Ecto neural progenitor cell (in vitro differentiated cells): ENCODE measurements around the gene DRAP1.

Experiments used
- DNase-seq: peaks from one replicate; pipeline ENCODE4 v3.0.0-alpha.2; 2018; ENCODE audit warnings: low spot score

Gene DRAP1

GRCh38 chr11:65961267-65962140 is 42.3 kb downstream of the DRAP1 start, which contains the start of gene SART1:
SART1 (plus strand) TSS chr11:65961734; CDS start chr11:65961781, 47 bp downstream.
- DNase-seq: peak; percentile 99

DNA sequence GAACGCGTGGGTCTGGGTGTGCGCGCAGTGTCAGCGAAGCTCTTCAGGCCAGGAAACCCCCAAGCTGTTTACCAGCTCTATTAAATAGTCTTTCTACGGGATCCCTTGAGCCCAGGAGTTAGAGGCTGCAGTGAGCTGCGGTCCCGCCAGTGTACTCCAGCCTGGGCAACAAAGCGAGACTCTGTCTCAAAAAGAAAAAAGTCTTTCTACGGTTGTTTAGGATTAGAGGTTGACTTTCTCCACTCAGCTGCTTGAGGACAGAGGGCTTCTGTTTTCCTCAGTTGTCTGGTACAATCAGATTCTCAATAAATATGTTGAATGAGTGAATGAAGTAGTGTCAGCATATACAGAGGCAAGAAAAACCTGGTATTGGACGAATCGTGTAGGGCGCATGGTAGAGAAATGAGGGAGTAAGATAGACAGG is 42.9 kb downstream of the DRAP1 start:
- no peak for DNase-seq

DNA sequence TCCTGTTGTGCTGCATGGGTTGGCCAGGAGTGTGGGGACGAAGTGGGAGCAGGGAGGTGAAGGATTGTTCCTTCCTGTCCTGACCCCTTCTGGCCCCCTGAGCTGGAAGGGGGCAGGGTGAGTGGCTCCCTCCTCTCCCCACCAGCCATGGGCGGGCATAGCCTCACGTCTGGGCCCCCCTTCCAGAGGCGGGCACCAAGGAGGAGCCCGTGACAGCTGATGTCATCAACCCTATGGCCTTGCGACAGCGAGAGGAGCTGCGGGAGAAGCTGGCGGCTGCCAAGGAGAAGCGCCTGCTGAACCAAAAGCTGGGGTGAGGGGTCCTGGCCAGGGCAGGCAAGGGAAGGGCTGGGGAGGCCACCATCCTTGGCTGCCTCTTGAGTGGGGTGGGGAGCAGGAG is 45.7 kb downstream of the DRAP1 start:
- DNase-seq: no peak

DNA sequence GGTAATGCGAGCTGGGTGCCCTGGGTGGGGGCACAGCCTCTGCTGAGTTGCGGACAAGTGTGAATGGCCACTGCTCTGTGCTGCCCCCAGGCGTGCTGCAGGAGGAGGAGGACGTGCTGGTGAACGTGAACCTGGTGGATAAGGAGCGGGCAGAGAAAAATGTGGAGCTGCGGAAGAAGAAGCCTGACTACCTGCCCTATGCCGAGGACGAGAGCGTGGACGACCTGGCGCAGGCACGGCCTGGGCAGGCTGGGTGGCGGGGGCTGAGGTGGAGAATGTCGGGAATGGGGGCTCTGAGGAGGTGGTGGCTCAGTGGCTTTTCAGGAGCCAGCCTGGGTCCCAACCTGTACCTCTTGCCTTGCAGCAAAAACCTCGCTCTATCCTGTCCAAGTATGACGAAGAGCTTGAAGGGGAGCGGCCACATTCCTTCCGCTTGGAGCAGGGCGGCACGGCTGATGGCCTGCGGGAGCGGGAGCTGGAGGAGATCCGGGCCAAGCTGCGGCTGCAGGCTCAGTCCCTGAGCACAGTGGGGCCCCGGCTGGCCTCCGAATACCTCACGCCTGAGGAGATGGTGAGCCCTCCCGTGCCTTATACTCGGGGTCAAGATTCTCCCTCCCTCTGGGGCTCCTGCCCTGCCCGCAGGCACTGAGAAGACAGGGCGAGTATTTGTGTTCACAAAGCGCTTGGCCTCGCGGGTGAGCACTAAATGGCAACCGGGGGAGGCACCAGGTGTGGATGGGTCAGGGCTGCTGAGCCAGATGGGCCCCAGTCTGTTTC is 46.9 kb downstream of the DRAP1 start:
- DNase-seq: no peak

DNA sequence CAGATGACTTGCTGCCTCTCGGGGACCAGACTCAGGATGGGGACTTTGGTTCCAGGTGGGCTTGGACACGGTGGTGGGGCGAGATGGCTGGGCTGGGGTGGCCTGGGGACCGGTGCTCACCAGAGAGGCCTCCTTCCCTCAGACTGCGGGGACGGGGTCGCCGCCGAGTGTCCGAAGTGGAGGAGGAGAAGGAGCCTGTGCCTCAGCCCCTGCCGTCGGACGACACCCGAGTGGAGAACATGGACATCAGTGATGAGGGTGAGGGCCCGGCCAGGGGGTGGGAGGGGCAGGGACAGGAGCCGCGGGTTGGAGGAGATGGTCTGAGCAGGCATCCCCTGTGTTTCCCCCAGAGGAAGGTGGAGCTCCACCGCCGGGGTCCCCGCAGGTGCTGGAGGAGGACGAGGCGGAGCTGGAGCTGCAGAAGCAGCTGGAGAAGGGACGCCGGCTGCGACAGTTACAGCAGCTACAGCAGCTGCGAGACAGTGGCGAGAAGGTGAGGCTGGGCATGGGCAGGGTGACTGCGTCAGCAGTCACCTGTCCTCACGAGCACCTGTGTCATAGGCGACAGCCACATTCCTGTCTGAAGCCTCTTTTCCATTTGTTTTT is 48.2 kb downstream of the DRAP1 start:
- no peak for DNase-seq

GRCh38 chr11:65968600-65969482 is 49.6 kb downstream of the DRAP1 start:
- DNase-seq: no peak
